GM19023 (cell line): ENCODE measurements around the gene MCCC2.
"Not testable (repeated sequence)": the region's sequence is repeated elsewhere in the genome, so short reads cannot be mapped to it uniquely, and the experiment has no call there.

Experiments
- ATAC-seq: cut with Tn5 transposase; IDR thresholded peaks from one replicate; pipeline ENCODE4 v1.9.1; 2021; ENCODE audit warnings: mild to moderate bottlenecking, moderate library complexity; ENCODE audit not compliant: unreplicated experiment

The MCCC2 gene

GRCh38 chr5:71596169-71596568 lies 9.0 kb downstream of the MCCC2 start:
- no peak for ATAC-seq

GRCh38 chr5:71597001-71597400 lies 9.9 kb downstream of the MCCC2 start:
- ATAC-seq, result no peak

GRCh38 chr5:71600783-71601182 lies 13.6 kb downstream of the MCCC2 start:
- no peak for ATAC-seq

- ATAC-seq, result peak; percentile 90
Measured at GRCh38 chr5:71601222-71602026, 14.3 kb downstream of the MCCC2 start.

GRCh38 chr5:71609916-71610315 lies 22.8 kb downstream of the MCCC2 start:
- not testable (repeated sequence) for ATAC-seq

- no peak for ATAC-seq
Measured at GRCh38 chr5:71615809-71616208, 28.7 kb downstream of the MCCC2 start.

GRCh38 chr5:71620630-71621029 lies 33.5 kb downstream of the MCCC2 start:
- no peak for ATAC-seq

GRCh38 chr5:71621268-71621667 lies 34.1 kb downstream of the MCCC2 start:
- ATAC-seq, result no peak

- ATAC-seq, result no peak
Measured at GRCh38 chr5:71621741-71622140, 34.6 kb downstream of the MCCC2 start.

- ATAC-seq, result no peak
Measured at GRCh38 chr5:71623221-71623794, 36.2 kb downstream of the MCCC2 start.

- ATAC-seq, result no peak
Measured at GRCh38 chr5:71629950-71630349, 42.8 kb downstream of the MCCC2 start.

- ATAC-seq, result no peak
Measured at GRCh38 chr5:71631070-71631469, 43.9 kb downstream of the MCCC2 start.

- no peak for ATAC-seq
Measured at GRCh38 chr5:71632168-71632567, 45.0 kb downstream of the MCCC2 start.

GRCh38 chr5:71633255-71634155 lies 46.4 kb downstream of the MCCC2 start:
- ATAC-seq, result peak; percentile 60

GRCh38 chr5:71637133-71637532 lies 50.0 kb downstream of the MCCC2 start:
- no peak for ATAC-seq

GRCh38 chr5:71640408-71640807 lies 53.3 kb downstream of the MCCC2 start:
- ATAC-seq, result no peak

- ATAC-seq, result no peak
Measured at GRCh38 chr5:71645030-71645429, 57.9 kb downstream of the MCCC2 start.

GRCh38 chr5:71650940-71651339 lies 63.8 kb downstream of the MCCC2 start:
- not testable (repeated sequence) for ATAC-seq

GRCh38 chr5:71651579-71651978 lies 64.4 kb downstream of the MCCC2 start:
- no peak for ATAC-seq

GRCh38 chr5:71652349-71652748 lies 65.2 kb downstream of the MCCC2 start:
- no peak for ATAC-seq

- ATAC-seq, result no peak
Measured at GRCh38 chr5:71652803-71653543, 65.8 kb downstream of the MCCC2 start.
